Mammary epithelial cell (primary cell): ENCODE data around the gene NEB.

Experiments used
- CTCF ChIP-seq, 2 donors: IDR thresholded peaks in 1 of 2; conservative IDR thresholded peaks in 1 of 2; 2 replicates each; pipeline ENCODE4 v1.5.1; 2011 to 2012; ENCODE audit warnings: inconsistent platforms in 2 of 2, low read length in 2 of 2, mild to moderate bottlenecking in 2 of 2, control low read depth in 1 of 2, low read depth in 1 of 2; ENCODE audit not compliant: insufficient read depth in 1 of 2; ENCODE audit errors: extremely low read depth in 1 of 2
- EZH2 ChIP-seq: IDR thresholded peaks from 2 replicates; pipeline ENCODE4 v1.6.1; 2012; ENCODE audit warnings: low read length, inconsistent platforms, borderline replicate concordance

GRCh38 chr2:151777487-151777886 is 43.2 kb upstream of the NEB start:
- TF ChIP-seq CTCF (conservative IDR thresholded peaks at IDR 0.05 in 1 of 2, IDR thresholded peaks at IDR 0.05 in 1 of 2; ENCODE audit: extremely low read depth in 1 of 2, insufficient read depth in 1 of 2, low read depth in 1 of 2, low read length in 2 of 2): peak; percentile 7 to 33
- no peak for TF ChIP-seq EZH2
